GM23338 (cell line): ENCODE measurements around the gene PEA15. TPM values are rescaled to one million over a fixed set of nuclear protein-coding genes. Genes with fewer than 3 reads are reported as not detected.

ENCODE experiments used
- ATAC-seq: fragments of 200-7000 bp; cut with Tn5 transposase; 3 replicates; pipeline ENCODE4 v1.9.1; 2020
- DNase-seq: peaks from one replicate; pipeline ENCODE4 v3.0.0-alpha.2; 2015; ENCODE audit warnings: low spot score
- H2AFZ ChIP-seq: fragments of 200-600 bp; sonication (generic); 2 replicates; pipeline ENCODE4 v1.8.0; 2016; ENCODE audit warnings: antibody characterized with exemption, mild to moderate bottlenecking, moderate library complexity
- H3F3A ChIP-seq: fragments of 200-600 bp; sonication (generic); replicated peaks from 2 replicates; pipeline ENCODE4 v1.8.0; 2017; ENCODE audit warnings: antibody characterized with exemption, mixed run types, low read depth
- H3K27ac ChIP-seq: fragments of 200-600 bp; sonication (generic); 2 replicates; pipeline ENCODE4 v1.6.1; 2016; ENCODE audit warnings: low read depth
- H3K27me3 ChIP-seq: fragments of 200-600 bp; sonication (generic); 2 replicates; pipeline ENCODE4 v1.8.0; 2016; ENCODE audit warnings: mild to moderate bottlenecking, mixed run types, moderate library complexity; ENCODE audit not compliant: insufficient read depth
- H3K36me3 ChIP-seq: fragments of 200-600 bp; sonication (generic); 2 replicates; pipeline ENCODE4 v1.8.0; 2016; ENCODE audit warnings: mild to moderate bottlenecking; ENCODE audit not compliant: insufficient read depth
- H3K4me1 ChIP-seq: fragments of 200-600 bp; sonication (generic); 2 replicates; pipeline ENCODE4 v1.8.0; 2016; ENCODE audit warnings: mild to moderate bottlenecking, moderate library complexity; ENCODE audit not compliant: insufficient read depth
- H3K4me2 ChIP-seq: fragments of 200-600 bp; sonication (generic); 2 replicates; pipeline ENCODE4 v1.7.1; 2017; ENCODE audit warnings: mixed run types
- H3K4me3 ChIP-seq: fragments of 200-600 bp; sonication (generic); 2 replicates; pipeline ENCODE4 v1.6.1; 2016; ENCODE audit warnings: mixed run types
- H3K79me2 ChIP-seq: fragments of 200-600 bp; sonication (generic); replicated peaks from 2 replicates; pipeline ENCODE4 v1.8.0; 2017; ENCODE audit warnings: mild to moderate bottlenecking; ENCODE audit not compliant: insufficient read depth
- H3K9me2 ChIP-seq: fragments of 200-600 bp; sonication (generic); 2 replicates; pipeline ENCODE4 v1.8.0; 2017; ENCODE audit not compliant: insufficient read depth
- H4K20me1 ChIP-seq: fragments of 200-600 bp; sonication (generic); replicated peaks from 2 replicates; pipeline ENCODE4 v1.8.0; 2017; ENCODE audit warnings: mild to moderate bottlenecking; ENCODE audit not compliant: insufficient read depth
- H3K27ac Mint-ChIP-seq: 2 replicates; pipeline ENCODE4 v1.8.0; 2020; ENCODE audit warnings: inconsistent platforms, mild to moderate bottlenecking, moderate library complexity, mixed read lengths
- H3K27me3 Mint-ChIP-seq: 3 replicates; pipeline ENCODE4 v1.8.0; 2022; ENCODE audit warnings: low read depth, mild to moderate bottlenecking, moderate library complexity, mixed read lengths, inconsistent platforms; ENCODE audit not compliant: insufficient read depth, poor library complexity
- H3K36me3 Mint-ChIP-seq: 3 replicates; pipeline ENCODE4 v1.8.0; 2021; ENCODE audit warnings: low read depth, mild to moderate bottlenecking, inconsistent platforms, moderate library complexity, mixed read lengths
- H3K4me1 Mint-ChIP-seq: 3 replicates; pipeline ENCODE4 v1.8.0; 2020; ENCODE audit warnings: mild to moderate bottlenecking, inconsistent platforms, mixed read lengths
- H3K4me3 Mint-ChIP-seq: 3 replicates; pipeline ENCODE4 v1.8.0; 2021; ENCODE audit warnings: moderate library complexity, mild to moderate bottlenecking, inconsistent platforms, mixed read lengths
- H3K9me3 Mint-ChIP-seq: 3 replicates; pipeline ENCODE4 v1.8.0; 2020; ENCODE audit warnings: moderate library complexity, mild to moderate bottlenecking, inconsistent platforms, mixed read lengths
- CREB1 ChIP-seq: fragments of 250-450 bp; sonication (Bioruptor Pico); IDR thresholded peaks from 2 replicates; pipeline ENCODE4 v1.5.0; 2020; ENCODE audit warnings: low read depth, mild to moderate bottlenecking, moderate library complexity
- EZH2 ChIP-seq: fragments of 200-600 bp; sonication (generic); IDR thresholded peaks from one replicate; pipeline ENCODE4 v1.8.0; 2017; ENCODE audit warnings: antibody characterized with exemption, mild to moderate bottlenecking, low read depth; ENCODE audit not compliant: unreplicated experiment
- EZH2phosphoT487 ChIP-seq: fragments of 200-600 bp; sonication (generic); IDR thresholded peaks from one replicate; pipeline ENCODE4 v1.8.1; 2018; ENCODE audit warnings: antibody characterized with exemption; ENCODE audit not compliant: unreplicated experiment
- JUNB ChIP-seq: IDR thresholded peaks from one replicate; pipeline ENCODE4 v1.6.1; 2016; ENCODE audit warnings: antibody characterized with exemption; ENCODE audit not compliant: unreplicated experiment
- NANOG ChIP-seq: IDR thresholded peaks from 2 replicates; pipeline ENCODE4 v1.6.1; 2016; ENCODE audit warnings: antibody characterized with exemption, borderline replicate concordance
- POLR2AphosphoS5 ChIP-seq: IDR thresholded peaks from 2 replicates; pipeline ENCODE4 v1.6.1; 2016; ENCODE audit warnings: antibody characterized with exemption, low read depth
- ZNF114 ChIP-seq: fragments of 250-450 bp; sonication (Bioruptor Pico); IDR thresholded peaks from 2 replicates; pipeline ENCODE4 v1.5.0; 2020; ENCODE audit warnings: mild to moderate bottlenecking, moderate library complexity
- ZNF331 ChIP-seq: fragments of 250-450 bp; sonication (Bioruptor Pico); IDR thresholded peaks from 2 replicates; pipeline ENCODE4 v1.5.0; 2020; ENCODE audit warnings: low read depth, mild to moderate bottlenecking, moderate library complexity
- polyA plus RNA-seq: library from polyadenylated mRNA; unstranded; fragments of >200 nt; fragmentation: Nextera tagmentation; extraction: Ambion mirVana; gene quantifications from 2 replicates; pipeline ENCODE4 v1.2.1, GENCODE V29; 2016
- total RNA-seq: library from RNA; depleted of rRNA; stranded (reverse); fragments of >200 nt; shearing (Covaris generic); gene quantifications from 2 replicates; pipeline ENCODE4 v1.2.3, GENCODE V29; 2014
- TF ChIP-seq, protein P1 (sequence below): IDR thresholded peaks from 2 replicates; pipeline ENCODE4 v1.6.1; 2016; ENCODE audit warnings: antibody characterized with exemption
- TF ChIP-seq, protein P2 (sequence below), 2 experiments: fragments of 200-600 bp in 1 of 2; sonication (generic) in 1 of 2; conservative IDR thresholded peaks; 2 replicates each; pipeline versions ENCODE4 v1.5.1 to v1.6.1; 2016 to 2017; ENCODE audit warnings: antibody characterized with exemption in 2 of 2, low read depth in 2 of 2, mild to moderate bottlenecking in 2 of 2, moderate library complexity in 1 of 2
- TF ChIP-seq, protein P3 (sequence below): IDR thresholded peaks from one replicate; pipeline ENCODE4 v1.6.1; 2018; ENCODE audit warnings: antibody characterized with exemption; ENCODE audit not compliant: unreplicated experiment

PEA15 gene
- total and polyA plus RNA-seq, 2 experiments from 2014 or later = 60.3 to 80.8 TPM

DNA sequence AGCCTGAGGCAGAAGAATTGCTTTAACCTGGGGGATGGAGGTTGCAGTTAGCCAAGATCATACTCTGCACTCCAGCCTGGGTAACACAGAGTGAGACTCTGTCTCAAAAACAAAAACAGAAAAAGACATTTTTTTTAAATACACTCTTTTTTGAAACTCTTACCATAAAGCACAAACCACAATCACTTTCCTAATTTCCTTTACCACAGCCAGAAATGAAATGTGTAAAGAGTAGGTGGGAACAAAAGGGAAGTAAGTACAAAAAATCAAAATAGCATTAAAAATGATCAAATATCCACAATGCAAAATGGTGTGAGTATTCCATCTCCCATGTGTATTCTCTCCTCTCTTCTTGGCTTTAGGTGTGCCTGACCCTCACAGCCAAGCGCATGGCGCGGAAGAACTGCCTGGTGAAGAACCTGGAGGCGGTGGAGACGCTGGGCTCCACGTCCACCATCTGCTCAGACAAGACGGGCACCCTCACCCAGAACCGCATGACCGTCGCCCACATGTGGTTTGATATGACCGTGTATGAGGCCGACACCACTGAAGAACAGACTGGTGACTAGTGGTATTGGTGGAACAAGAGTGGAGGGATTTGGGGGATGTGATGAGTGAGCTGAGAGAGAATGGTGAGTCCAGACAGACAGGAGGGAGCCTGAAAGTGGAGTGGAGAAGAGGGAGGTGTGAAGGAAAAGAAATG, 38.9 kb upstream of the PEA15 start:
- H3K27ac ChIP-seq = no peak overlapping the region
- H2AFZ ChIP-seq = no peak overlapping the region
- H3K36me3 ChIP-seq = no peaks in the 10 kb centered on the region
- no peaks in the 10 kb centered on the region for H3K9me2 ChIP-seq
- Mint-ChIP-seq H3K27me3 (peaks cover 15% of the 10 kb centered on the region), H3K9me3 (no peaks in the 10 kb centered on the region), H3K27ac (no peak overlapping the region), H3K36me3 (no peaks in the 10 kb centered on the region), H3K4me3 (no peak overlapping the region; the same call in 2 of the 3 replicates), H3K4me1 (peaks cover 53% of the 10 kb centered on the region)
- H3K27me3 ChIP-seq = no peaks in the 10 kb centered on the region
- DNase-seq (no peak), ATAC-seq (no peak)
- H3F3A ChIP-seq = peaks cover 14% of the 10 kb centered on the region
- no peaks in the 10 kb centered on the region for H4K20me1 ChIP-seq
- no peak overlapping the region for H3K4me2 ChIP-seq
- peaks cover 40% of the 10 kb centered on the region for H3K4me1 ChIP-seq
- no peak overlapping the region for H3K4me3 ChIP-seq
- TF ChIP-seq JUNB = no peak
- TF ChIP-seq NANOG = no peak
- H3K79me2 ChIP-seq = no peaks in the 10 kb centered on the region

DNA sequence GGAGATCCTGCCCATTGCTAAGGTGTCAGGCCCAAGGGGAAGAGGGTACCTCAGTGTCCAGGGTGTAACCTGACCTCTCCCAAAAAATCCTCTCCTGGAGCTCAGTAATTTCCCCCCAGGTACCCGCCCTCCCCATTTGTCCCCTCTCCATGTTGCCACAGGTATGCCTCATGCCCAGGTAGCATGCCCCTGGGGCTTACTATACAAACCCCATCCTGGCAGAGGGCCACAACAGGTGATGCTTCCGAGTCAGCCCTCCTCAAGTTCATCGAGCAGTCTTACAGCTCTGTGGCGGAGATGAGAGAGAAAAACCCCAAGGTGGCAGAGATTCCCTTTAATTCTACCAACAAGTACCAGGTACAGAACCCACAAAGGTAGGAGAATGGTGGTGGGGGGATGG, 38.1 kb upstream of the PEA15 start:
- no peaks in the 10 kb centered on the region for H3K36me3 Mint-ChIP-seq
- no peak for ATAC-seq
- TF ChIP-seq EZH2phosphoT487 = no peak
- TF ChIP-seq CREB1 (CRISPR knock-in tag) = no peak
- TF ChIP-seq, protein P1, sequence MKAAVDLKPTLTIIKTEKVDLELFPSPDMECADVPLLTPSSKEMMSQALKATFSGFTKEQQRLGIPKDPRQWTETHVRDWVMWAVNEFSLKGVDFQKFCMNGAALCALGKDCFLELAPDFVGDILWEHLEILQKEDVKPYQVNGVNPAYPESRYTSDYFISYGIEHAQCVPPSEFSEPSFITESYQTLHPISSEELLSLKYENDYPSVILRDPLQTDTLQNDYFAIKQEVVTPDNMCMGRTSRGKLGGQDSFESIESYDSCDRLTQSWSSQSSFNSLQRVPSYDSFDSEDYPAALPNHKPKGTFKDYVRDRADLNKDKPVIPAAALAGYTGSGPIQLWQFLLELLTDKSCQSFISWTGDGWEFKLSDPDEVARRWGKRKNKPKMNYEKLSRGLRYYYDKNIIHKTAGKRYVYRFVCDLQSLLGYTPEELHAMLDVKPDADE = no peak
- TF ChIP-seq, protein P2, sequence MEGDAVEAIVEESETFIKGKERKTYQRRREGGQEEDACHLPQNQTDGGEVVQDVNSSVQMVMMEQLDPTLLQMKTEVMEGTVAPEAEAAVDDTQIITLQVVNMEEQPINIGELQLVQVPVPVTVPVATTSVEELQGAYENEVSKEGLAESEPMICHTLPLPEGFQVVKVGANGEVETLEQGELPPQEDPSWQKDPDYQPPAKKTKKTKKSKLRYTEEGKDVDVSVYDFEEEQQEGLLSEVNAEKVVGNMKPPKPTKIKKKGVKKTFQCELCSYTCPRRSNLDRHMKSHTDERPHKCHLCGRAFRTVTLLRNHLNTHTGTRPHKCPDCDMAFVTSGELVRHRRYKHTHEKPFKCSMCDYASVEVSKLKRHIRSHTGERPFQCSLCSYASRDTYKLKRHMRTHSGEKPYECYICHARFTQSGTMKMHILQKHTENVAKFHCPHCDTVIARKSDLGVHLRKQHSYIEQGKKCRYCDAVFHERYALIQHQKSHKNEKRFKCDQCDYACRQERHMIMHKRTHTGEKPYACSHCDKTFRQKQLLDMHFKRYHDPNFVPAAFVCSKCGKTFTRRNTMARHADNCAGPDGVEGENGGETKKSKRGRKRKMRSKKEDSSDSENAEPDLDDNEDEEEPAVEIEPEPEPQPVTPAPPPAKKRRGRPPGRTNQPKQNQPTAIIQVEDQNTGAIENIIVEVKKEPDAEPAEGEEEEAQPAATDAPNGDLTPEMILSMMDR (conservative IDR thresholded peaks at IDR 0.05; ENCODE audit: low read depth in 2 of 2) = no peak
- TF ChIP-seq, protein P3, sequence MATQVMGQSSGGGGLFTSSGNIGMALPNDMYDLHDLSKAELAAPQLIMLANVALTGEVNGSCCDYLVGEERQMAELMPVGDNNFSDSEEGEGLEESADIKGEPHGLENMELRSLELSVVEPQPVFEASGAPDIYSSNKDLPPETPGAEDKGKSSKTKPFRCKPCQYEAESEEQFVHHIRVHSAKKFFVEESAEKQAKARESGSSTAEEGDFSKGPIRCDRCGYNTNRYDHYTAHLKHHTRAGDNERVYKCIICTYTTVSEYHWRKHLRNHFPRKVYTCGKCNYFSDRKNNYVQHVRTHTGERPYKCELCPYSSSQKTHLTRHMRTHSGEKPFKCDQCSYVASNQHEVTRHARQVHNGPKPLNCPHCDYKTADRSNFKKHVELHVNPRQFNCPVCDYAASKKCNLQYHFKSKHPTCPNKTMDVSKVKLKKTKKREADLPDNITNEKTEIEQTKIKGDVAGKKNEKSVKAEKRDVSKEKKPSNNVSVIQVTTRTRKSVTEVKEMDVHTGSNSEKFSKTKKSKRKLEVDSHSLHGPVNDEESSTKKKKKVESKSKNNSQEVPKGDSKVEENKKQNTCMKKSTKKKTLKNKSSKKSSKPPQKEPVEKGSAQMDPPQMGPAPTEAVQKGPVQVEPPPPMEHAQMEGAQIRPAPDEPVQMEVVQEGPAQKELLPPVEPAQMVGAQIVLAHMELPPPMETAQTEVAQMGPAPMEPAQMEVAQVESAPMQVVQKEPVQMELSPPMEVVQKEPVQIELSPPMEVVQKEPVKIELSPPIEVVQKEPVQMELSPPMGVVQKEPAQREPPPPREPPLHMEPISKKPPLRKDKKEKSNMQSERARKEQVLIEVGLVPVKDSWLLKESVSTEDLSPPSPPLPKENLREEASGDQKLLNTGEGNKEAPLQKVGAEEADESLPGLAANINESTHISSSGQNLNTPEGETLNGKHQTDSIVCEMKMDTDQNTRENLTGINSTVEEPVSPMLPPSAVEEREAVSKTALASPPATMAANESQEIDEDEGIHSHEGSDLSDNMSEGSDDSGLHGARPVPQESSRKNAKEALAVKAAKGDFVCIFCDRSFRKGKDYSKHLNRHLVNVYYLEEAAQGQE = no peak
- no peak for TF ChIP-seq EZH2
- no peak for TF ChIP-seq ZNF114 (CRISPR knock-in tag)
- no peak for TF ChIP-seq POLR2AphosphoS5
- TF ChIP-seq NANOG = no peak
- TF ChIP-seq ZNF331 (CRISPR knock-in tag) = no peak

More for the DNA sequence above, 38.1 kb upstream of the PEA15 start:
- H3K9me2 ChIP-seq = no peaks in the 10 kb centered on the region
- no peak overlapping the region for H3K4me3 ChIP-seq
- H3K27me3 ChIP-seq = no peaks in the 10 kb centered on the region
- no peak overlapping the region for H2AFZ ChIP-seq
- Mint-ChIP-seq H3K27me3 (peaks cover 18% of the 10 kb centered on the region), H3K4me3 (no peak overlapping the region), H3K27ac (no peak overlapping the region), H3K9me3 (no peaks in the 10 kb centered on the region), H3K4me1 (peaks cover 59% of the 10 kb centered on the region)
- H3K27ac ChIP-seq = no peak overlapping the region
- no peak for DNase-seq
- H3K79me2 ChIP-seq = no peaks in the 10 kb centered on the region
- peak overlapping the region; percentile 9 for H3K4me2 ChIP-seq
- H3F3A ChIP-seq = peaks cover 20% of the 10 kb centered on the region
- H3K36me3 ChIP-seq = no peaks in the 10 kb centered on the region
- H3K4me1 ChIP-seq = peaks cover 47% of the 10 kb centered on the region
- no peaks in the 10 kb centered on the region for H4K20me1 ChIP-seq
